ENCODE results near the gene OTOGL.

DNA sequence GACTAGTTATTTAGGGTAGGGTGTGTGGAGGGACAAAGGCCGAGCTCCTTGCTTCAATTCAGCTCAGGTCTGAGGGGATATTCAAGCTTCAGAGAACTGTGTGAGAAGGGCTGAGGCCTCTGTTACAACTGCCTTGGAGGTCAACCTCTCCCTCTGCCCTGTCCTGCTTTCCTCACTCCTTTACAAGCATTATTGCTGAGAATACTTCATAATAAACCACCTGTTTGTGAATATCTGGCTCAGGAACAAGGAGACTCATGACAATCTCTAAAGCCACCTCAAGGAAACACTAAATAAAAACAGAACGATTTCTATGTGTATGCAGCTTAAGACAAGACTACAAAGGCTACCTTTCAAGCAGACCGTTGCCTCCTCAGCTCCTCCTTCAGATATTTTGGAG is 21.7 kb downstream of the OTOGL start:
- TF ChIP-seq, protein P1, sequence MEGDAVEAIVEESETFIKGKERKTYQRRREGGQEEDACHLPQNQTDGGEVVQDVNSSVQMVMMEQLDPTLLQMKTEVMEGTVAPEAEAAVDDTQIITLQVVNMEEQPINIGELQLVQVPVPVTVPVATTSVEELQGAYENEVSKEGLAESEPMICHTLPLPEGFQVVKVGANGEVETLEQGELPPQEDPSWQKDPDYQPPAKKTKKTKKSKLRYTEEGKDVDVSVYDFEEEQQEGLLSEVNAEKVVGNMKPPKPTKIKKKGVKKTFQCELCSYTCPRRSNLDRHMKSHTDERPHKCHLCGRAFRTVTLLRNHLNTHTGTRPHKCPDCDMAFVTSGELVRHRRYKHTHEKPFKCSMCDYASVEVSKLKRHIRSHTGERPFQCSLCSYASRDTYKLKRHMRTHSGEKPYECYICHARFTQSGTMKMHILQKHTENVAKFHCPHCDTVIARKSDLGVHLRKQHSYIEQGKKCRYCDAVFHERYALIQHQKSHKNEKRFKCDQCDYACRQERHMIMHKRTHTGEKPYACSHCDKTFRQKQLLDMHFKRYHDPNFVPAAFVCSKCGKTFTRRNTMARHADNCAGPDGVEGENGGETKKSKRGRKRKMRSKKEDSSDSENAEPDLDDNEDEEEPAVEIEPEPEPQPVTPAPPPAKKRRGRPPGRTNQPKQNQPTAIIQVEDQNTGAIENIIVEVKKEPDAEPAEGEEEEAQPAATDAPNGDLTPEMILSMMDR (IDR thresholded peaks at IDR 0.05), result no peak
- no peak for TF ChIP-seq POLR2A (IDR thresholded peaks at IDR 0.05)
